ENCODE measurements around the gene TSFM. TPM values are rescaled to one million over a fixed set of nuclear protein-coding genes. Genes with fewer than 3 reads are reported as not detected.

The TSFM gene
- total RNA-seq, 1 experiment from 2014 or later: 49.0 TPM

- in situ Hi-C loops (cut with HindIII; ENCODE audit: low pct_unique_long_range_greater_than_20kb, low sequenced_read_pairs): no loop called here
- no peak for DNase-seq (ENCODE audit: low read depth)
Measured at GRCh38 chr12:57758552-57759359, 23.8 kb upstream of the TSFM start.

GRCh38 chr12:57759360-57759980 is 23.1 kb upstream of the TSFM start:
- in situ Hi-C loops (cut with HindIII; ENCODE audit: low pct_unique_long_range_greater_than_20kb, low sequenced_read_pairs): no loop called here

GRCh38 chr12:57760347-57760982 is 22.1 kb upstream of the TSFM start:
- in situ Hi-C loops (cut with HindIII; ENCODE audit: low pct_unique_long_range_greater_than_20kb, low sequenced_read_pairs): no loop called here
- no peak for DNase-seq (ENCODE audit: low read depth)

More at GRCh38 chr12:57759360-57759980, 23.1 kb upstream of the TSFM start:
- no peak for DNase-seq (ENCODE audit: low read depth)

- in situ Hi-C loops (cut with HindIII; ENCODE audit: low pct_unique_long_range_greater_than_20kb, low sequenced_read_pairs): no loop called here
- no peak for DNase-seq (ENCODE audit: low read depth)
Measured at GRCh38 chr12:57761391-57761998, 21.1 kb upstream of the TSFM start.

- no peak for DNase-seq (ENCODE audit: low read depth)
- in situ Hi-C loops (cut with HindIII; ENCODE audit: low pct_unique_long_range_greater_than_20kb, low sequenced_read_pairs): no loop called here
Measured at GRCh38 chr12:57762463-57762862, 20.1 kb upstream of the TSFM start.

GRCh38 chr12:57763881-57764661 is 18.5 kb upstream of the TSFM start:
- in situ Hi-C loops (cut with HindIII; ENCODE audit: low pct_unique_long_range_greater_than_20kb, low sequenced_read_pairs): no loop called here
- no peak for DNase-seq (ENCODE audit: low read depth)

- in situ Hi-C loops (cut with HindIII; ENCODE audit: low pct_unique_long_range_greater_than_20kb, low sequenced_read_pairs): no loop called here
- no peak for DNase-seq (ENCODE audit: low read depth)
Measured at GRCh38 chr12:57764662-57765002, 18.0 kb upstream of the TSFM start.

GRCh38 chr12:57765003-57765697 is 17.4 kb upstream of the TSFM start:
- DNase-seq (ENCODE audit: low read depth): peak; percentile 45
- in situ Hi-C loops (cut with HindIII; ENCODE audit: low pct_unique_long_range_greater_than_20kb, low sequenced_read_pairs): no loop called here

- DNase-seq (ENCODE audit: low read depth): no peak
- in situ Hi-C loops (cut with HindIII; ENCODE audit: low pct_unique_long_range_greater_than_20kb, low sequenced_read_pairs): no loop called here
Measured at GRCh38 chr12:57765698-57766463, 16.7 kb upstream of the TSFM start.

- peak; percentile 58 for DNase-seq (ENCODE audit: low read depth)
- in situ Hi-C loops (cut with HindIII; ENCODE audit: low pct_unique_long_range_greater_than_20kb, low sequenced_read_pairs): no loop called here
Measured at GRCh38 chr12:57766464-57767304, 15.9 kb upstream of the TSFM start, which contains the start of gene CYP27B1. Gene CYP27B1, minus strand, starts transcription at chr12:57767078. Its CDS starts 37 bp downstream, at chr12:57767041.

- in situ Hi-C loops (cut with HindIII; ENCODE audit: low pct_unique_long_range_greater_than_20kb, low sequenced_read_pairs): no loop called here
- DNase-seq (ENCODE audit: low read depth): no peak
Measured at GRCh38 chr12:57767305-57767698, 15.3 kb upstream of the TSFM start.

GRCh38 chr12:57767876-57768275 is 14.7 kb upstream of the TSFM start:
- in situ Hi-C loops (cut with HindIII; ENCODE audit: low pct_unique_long_range_greater_than_20kb, low sequenced_read_pairs): no loop called here
- no peak for DNase-seq (ENCODE audit: low read depth)

- in situ Hi-C loops (cut with HindIII; ENCODE audit: low pct_unique_long_range_greater_than_20kb, low sequenced_read_pairs): no loop called here
- no peak for DNase-seq (ENCODE audit: low read depth)
Measured at GRCh38 chr12:57769594-57769993, 13.0 kb upstream of the TSFM start.

- no peak for DNase-seq (ENCODE audit: low read depth)
- in situ Hi-C loops (cut with HindIII; ENCODE audit: low pct_unique_long_range_greater_than_20kb, low sequenced_read_pairs): no loop called here
Measured at GRCh38 chr12:57770734-57771133, 11.9 kb upstream of the TSFM start.

- in situ Hi-C loops (cut with HindIII; ENCODE audit: low pct_unique_long_range_greater_than_20kb, low sequenced_read_pairs): no loop called here
- DNase-seq (ENCODE audit: low read depth): no peak
Measured at GRCh38 chr12:57771236-57771872, 11.2 kb upstream of the TSFM start.

All from Caki2 (cell line).